HG03196 (cell line): ENCODE measurements around the gene PRSS48.
"Not testable (repeated sequence)": the region's sequence is repeated elsewhere in the genome, so short reads cannot be mapped to it uniquely, and the experiment has no call there.

Source experiments
- ATAC-seq: cut with Tn5 transposase; IDR thresholded peaks from one replicate; pipeline ENCODE4 v1.9.1; 2021; ENCODE audit not compliant: unreplicated experiment

The PRSS48 gene

DNA sequence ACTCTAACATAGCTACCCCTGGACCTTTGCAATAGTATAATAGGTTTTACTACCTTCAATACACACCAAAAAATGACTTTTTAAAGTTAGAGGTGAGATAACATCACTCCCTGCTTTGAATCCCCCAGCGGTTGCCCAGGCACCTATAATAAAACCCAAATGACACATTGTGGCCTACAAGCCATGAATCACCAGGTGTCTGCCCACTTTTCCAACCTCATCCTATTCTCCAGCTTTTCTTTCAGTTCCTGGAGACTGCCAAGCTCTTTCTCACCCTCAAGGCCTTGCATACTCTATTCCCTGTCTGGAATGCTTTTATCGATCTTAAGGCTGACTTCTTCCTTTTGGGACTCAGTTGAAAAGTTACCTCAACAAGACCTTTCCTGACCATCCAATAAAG lies 16.4 kb upstream of the PRSS48 start:
- no peak for ATAC-seq

DNA sequence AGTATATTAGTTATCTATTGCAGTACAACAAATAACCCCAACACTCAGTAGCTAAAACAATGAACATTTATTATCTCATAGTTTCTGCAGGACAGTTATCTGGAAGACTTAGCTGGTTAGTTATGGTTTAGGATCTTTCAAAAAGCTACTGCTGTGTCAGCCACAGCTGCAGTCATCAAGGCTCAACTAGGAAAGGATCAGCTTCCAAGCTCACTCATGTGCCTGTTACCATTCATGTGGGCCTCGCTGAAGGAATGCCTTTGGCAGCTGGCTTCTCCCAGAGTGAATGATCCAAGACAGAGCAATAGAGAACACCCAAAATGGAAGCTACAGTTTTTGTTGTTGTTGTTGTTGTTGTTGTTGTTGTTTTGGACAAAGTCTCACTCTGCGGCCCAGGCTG lies 13.5 kb upstream of the PRSS48 start:
- ATAC-seq, result no peak

DNA sequence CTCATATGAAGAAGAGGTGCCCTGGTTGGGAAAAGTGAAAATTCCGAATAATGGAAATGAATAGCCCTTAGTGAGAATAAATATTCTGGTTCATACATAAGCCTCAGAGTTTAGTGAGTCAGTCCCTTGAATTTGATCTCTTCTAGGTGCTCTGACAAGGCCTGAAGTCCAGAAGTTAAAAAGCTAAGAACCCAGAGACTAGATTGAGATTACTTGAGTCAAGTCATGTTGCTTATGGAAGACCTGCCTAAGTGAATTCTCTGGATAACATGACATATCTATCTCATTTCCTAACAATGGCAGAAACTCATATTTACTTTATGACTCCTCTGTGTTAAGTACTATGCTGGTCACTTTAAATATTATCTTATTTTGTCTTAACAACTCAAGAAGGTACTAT lies 10.5 kb upstream of the PRSS48 start:
- no peak for ATAC-seq

- ATAC-seq, result no peak
Measured at GRCh38 chr4:151267104-151267503, 9.9 kb upstream of the PRSS48 start.

- no peak for ATAC-seq
Measured at GRCh38 chr4:151267822-151268535, 9.0 kb upstream of the PRSS48 start.

GRCh38 chr4:151268905-151269304 lies 8.1 kb upstream of the PRSS48 start:
- not testable (repeated sequence) for ATAC-seq

GRCh38 chr4:151284534-151285245 lies 7.7 kb downstream of the PRSS48 start:
- no peak for ATAC-seq

DNA sequence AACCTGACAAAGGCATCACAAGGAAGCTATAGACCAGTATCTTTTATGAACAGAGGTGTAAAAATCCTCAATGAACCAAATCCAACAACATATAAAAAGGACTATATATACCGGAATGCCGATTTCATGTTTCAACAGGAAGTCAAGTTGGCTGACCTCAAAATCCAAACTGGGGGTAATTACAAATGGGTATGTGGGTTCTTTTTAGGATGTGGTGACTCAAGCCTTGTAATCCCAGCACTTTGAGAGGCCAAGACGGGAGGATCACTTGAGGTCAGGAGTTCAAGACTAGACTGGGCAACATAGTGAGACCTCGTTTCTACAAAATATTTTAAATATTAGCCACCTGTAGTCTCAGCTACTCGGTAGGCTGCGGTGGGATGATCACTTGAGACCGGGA lies 10.4 kb downstream of the PRSS48 start:
- no peak for ATAC-seq

- no peak for ATAC-seq
Measured at GRCh38 chr4:151291485-151291884, 14.5 kb downstream of the PRSS48 start.

DNA sequence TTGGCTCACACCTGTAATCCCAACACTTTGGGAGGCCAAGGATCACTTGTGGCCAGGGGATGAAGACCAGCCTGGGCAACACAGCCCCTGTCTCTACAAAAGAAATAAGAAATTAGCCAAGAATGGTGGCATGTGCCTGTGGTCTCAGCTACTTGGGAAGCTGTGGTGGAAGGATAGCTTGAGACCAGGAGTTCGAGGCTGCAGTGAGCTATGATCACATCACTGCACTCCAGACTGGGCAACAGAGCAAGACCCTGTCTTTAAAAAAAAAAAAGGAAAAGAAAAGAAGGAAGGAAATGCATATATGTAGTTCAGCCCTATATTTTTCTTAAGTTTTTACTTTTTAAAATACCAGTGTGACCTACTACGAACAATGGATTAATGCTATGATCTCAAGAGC lies 15.1 kb downstream of the PRSS48 start:
- ATAC-seq, result no peak

- ATAC-seq, result no peak
Measured at GRCh38 chr4:151294833-151295496, 18.0 kb downstream of the PRSS48 start.

DNA sequence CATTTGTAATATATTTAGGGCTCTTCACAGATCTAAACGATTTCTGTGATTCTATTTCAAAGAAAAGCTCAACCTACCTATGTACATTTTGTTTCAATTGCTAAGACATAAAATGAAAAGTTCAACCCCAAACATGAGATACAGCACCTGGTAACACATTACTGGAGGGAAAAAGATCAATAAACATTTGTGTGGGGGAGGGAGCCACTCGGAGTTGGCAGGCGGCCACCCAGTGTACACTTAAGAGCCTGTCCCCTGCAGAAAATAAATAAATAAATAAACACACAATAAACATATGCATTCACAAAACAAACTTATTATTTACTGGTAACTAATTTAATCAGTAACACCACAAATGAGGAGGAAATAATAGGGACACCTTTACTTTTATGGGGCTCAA lies 19.3 kb downstream of the PRSS48 start:
- no peak for ATAC-seq

GRCh38 chr4:151297170-151297569 lies 20.2 kb downstream of the PRSS48 start:
- ATAC-seq, result no peak

DNA sequence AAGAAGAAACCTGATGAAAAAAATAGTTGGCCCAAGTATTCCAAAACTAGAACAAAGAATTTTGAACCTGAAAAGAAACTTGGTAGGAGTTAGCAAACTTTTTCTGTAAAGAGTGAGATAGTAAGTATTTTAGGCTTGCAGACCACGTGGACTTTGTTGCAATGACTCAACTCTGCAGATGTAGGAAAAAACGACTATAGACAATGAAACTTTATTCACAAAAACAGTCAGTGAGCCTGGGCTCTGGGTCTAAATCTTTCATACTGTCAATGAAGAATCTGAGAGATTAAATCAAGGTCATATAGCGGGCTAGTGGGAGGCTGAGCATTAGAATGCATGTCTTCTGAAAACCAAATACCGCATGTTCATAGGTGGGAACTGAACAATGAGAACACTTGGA lies 25.5 kb downstream of the PRSS48 start:
- no peak for ATAC-seq

DNA sequence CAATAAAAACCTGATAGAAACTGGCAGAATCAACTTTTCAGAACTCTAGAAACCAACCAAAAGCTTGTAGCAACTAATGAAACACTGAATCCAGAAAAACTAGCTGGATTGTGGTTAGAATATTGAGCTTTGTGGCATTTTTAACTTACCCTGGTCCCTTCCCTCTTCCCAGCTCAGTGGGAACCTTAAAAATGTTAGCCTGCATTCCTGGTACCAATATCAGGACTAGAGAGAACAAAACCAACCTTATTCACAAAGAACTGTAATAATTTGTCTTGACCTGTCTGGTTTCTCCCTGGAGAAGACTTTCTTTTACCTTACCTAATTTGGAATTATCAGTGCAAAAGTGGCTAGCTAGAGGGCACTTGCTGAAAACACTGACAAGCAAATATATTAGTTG lies 27.3 kb downstream of the PRSS48 start:
- no peak for ATAC-seq

DNA sequence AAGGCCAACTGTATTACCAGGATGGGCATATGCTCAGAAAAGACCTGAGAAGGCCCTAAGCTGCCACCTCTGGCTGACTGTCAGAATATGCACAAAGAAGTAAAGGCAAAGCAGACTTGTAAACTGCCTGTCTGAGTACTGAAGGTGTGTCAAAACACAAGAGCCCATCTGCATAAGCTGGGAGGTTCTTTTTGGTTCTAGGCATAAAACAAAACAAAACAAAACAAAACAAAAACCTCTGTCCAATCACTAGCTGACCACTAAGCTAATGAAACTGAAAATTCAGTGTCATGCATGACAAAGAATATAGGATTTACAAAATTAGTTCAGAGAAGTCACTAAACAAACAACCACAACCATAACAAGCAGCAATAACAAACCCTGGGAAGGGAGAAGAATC lies 27.8 kb downstream of the PRSS48 start:
- ATAC-seq, result no peak

DNA sequence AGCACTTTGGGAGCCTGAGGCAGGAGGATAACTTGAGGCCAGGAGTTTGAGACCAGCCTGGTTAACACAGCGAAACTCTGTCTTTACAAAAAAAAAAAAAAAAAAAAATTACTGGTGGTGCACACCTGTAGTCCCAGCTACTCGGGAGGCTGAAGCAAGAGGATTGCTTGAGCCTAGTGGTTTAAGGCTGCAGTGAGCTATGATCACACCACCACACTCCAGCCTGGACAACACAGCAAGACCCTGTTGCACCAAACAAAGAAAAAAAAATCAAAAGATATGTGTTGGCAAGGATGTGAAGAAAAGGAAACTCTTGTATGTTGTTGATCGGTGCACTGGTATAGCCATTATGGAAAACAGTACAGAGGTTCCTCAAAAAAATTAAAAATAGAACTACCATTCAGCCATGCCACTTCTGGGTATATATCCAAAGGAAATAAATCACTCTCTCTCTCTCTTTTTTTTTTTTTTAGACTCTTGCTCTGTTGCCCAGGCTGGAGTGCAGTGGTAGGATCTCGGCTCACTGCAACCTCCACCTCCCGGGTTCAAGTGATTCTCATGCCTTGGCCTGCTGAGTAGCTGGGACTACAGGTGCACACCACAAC lies 33.3 kb downstream of the PRSS48 start:
- ATAC-seq, result no peak

- ATAC-seq, result no peak
Measured at GRCh38 chr4:151313306-151314009, 36.5 kb downstream of the PRSS48 start.

- ATAC-seq, result no peak
Measured at GRCh38 chr4:151314010-151314355, 37.0 kb downstream of the PRSS48 start.

GRCh38 chr4:151314479-151314878 lies 37.5 kb downstream of the PRSS48 start:
- no peak for ATAC-seq

GRCh38 chr4:151315212-151315886 lies 38.4 kb downstream of the PRSS48 start:
- ATAC-seq, result no peak
